T-helper 2 cell treated with Interferon-gamma antibody and Interleukin-4, amounts not matched to agents 5 μg/mL and 100 μg/mL, for 36 hours (primary cell): ENCODE data around the gene P2RX7.
"Not testable (repeated sequence)": the region's sequence is repeated elsewhere in the genome, so short reads cannot be mapped to it uniquely, and the experiment has no call there.

Experiments used
- DNase-seq: peaks from one replicate; pipeline ENCODE4 v3.0.0; 2021; ENCODE audit warnings: low spot score
- H3K27ac Mint-ChIP-seq: one replicate; pipeline ENCODE4 v1.8.0; 2021; ENCODE audit warnings: mild to moderate bottlenecking, mixed read lengths
- H3K27me3 Mint-ChIP-seq: one replicate; pipeline ENCODE4 v1.8.0; 2021; ENCODE audit warnings: low read depth, mixed read lengths
- H3K36me3 Mint-ChIP-seq: one replicate; pipeline ENCODE4 v1.8.0; 2021; ENCODE audit warnings: low read depth, mixed read lengths
- H3K4me1 Mint-ChIP-seq: one replicate; pipeline ENCODE4 v1.8.0; 2021; ENCODE audit warnings: low read depth, mixed read lengths
- H3K4me3 Mint-ChIP-seq: one replicate; pipeline ENCODE4 v1.8.0; 2022; ENCODE audit warnings: mild to moderate bottlenecking, moderate library complexity, mixed read lengths
- H3K9me3 Mint-ChIP-seq: one replicate; pipeline ENCODE4 v1.8.0; 2021; ENCODE audit warnings: mixed read lengths

The P2RX7 gene

DNA sequence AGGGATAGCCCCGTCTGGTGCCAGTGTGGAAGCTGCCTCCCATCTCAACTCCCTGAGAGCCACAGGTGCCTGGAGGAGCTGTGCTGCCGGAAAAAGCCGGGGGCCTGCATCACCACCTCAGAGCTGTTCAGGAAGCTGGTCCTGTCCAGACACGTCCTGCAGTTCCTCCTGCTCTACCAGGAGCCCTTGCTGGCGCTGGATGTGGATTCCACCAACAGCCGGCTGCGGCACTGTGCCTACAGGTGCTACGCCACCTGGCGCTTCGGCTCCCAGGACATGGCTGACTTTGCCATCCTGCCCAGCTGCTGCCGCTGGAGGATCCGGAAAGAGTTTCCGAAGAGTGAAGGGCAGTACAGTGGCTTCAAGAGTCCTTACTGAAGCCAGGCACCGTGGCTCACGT lies 51.7 kb downstream of the P2RX7 start:
- H3K4me1 Mint-ChIP-seq = peaks cover 6% of the 10 kb centered on the region
- no peak overlapping the region for H3K27ac Mint-ChIP-seq
- DNase-seq = no peak
- no peak overlapping the region for H3K4me3 Mint-ChIP-seq
- H3K9me3 Mint-ChIP-seq = no peaks in the 10 kb centered on the region
- peaks cover 10% of the 10 kb centered on the region for H3K36me3 Mint-ChIP-seq
- H3K27me3 Mint-ChIP-seq = no peaks in the 10 kb centered on the region

- no peaks in the 10 kb centered on the region for H3K9me3 Mint-ChIP-seq
- no peak for DNase-seq
- no peaks in the 10 kb centered on the region for H3K27me3 Mint-ChIP-seq
- no peak overlapping the region for H3K27ac Mint-ChIP-seq
- no peak overlapping the region for H3K4me3 Mint-ChIP-seq
- peaks cover 8% of the 10 kb centered on the region for H3K36me3 Mint-ChIP-seq
- H3K4me1 Mint-ChIP-seq = peaks cover 6% of the 10 kb centered on the region
These were observed 52.6 kb downstream of the P2RX7 start for GRCh38 chr12:121184984-121185889.

- Mint-ChIP-seq H3K4me1 (peaks cover 10% of the 10 kb centered on the region), H3K9me3 (no peaks in the 10 kb centered on the region), H3K36me3 (peaks cover 6% of the 10 kb centered on the region), H3K4me3 (no peak overlapping the region), H3K27ac (no peak overlapping the region), H3K27me3 (no peaks in the 10 kb centered on the region)
- no peak for DNase-seq
These were observed 54.1 kb downstream of the P2RX7 start for GRCh38 chr12:121186826-121187225.

DNA sequence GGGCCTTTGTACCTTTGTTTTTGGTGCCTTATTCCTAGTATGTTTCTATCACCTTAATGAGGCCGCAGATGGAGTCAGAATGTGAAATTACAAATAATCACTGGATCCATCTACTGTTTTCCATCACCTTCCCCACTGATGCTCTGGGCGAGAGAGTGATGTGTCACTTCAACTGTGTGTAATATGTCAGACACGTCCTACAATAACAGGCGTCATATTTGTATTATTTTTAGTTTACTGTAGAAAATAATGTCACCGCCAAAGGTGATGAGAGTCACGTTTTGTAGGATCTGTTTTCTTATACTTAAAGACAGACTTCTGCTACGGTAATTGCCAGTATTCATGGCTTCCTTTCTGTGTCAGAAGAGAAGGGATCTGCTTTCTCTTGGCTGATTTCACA lies 54.8 kb downstream of the P2RX7 start:
- no peaks in the 10 kb centered on the region for H3K27me3 Mint-ChIP-seq
- H3K36me3 Mint-ChIP-seq = peaks cover 1% of the 10 kb centered on the region
- H3K4me1 Mint-ChIP-seq = peaks cover 4% of the 10 kb centered on the region
- H3K4me3 Mint-ChIP-seq = no peak overlapping the region
- no peak for DNase-seq
- no peak overlapping the region for H3K27ac Mint-ChIP-seq
- no peaks in the 10 kb centered on the region for H3K9me3 Mint-ChIP-seq

- Mint-ChIP-seq H3K27me3 (no peaks in the 10 kb centered on the region), H3K36me3 (peaks cover 1% of the 10 kb centered on the region), H3K9me3 (no peaks in the 10 kb centered on the region), H3K27ac (no peak overlapping the region), H3K4me3 (no peak overlapping the region), H3K4me1 (peaks cover 6% of the 10 kb centered on the region)
- DNase-seq = no peak
These were observed 55.6 kb downstream of the P2RX7 start for GRCh38 chr12:121188227-121188626.

DNA sequence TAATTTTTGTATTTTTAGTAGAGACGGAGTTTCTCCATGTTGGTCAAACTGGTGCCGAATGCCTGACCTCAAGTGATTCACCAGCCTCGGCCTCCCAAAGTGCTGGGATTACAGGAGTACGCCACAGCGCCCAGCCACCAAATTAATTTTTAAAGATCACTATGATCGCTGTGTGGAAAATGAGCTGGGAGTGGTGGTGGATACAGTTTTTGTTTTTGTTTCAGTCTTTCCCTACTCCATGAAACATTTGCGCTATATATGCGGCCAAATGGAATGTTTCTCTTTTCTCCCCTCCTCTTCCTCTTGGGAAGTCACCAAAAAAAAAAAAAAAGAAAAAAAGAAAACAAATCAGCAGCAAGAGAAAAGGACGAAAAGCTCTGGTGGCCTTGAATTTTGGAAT lies 56.5 kb downstream of the P2RX7 start:
- no peaks in the 10 kb centered on the region for H3K9me3 Mint-ChIP-seq
- H3K4me3 Mint-ChIP-seq = no peak overlapping the region
- no peak for DNase-seq
- H3K27me3 Mint-ChIP-seq = no peaks in the 10 kb centered on the region
- peaks cover 1% of the 10 kb centered on the region for H3K36me3 Mint-ChIP-seq
- H3K4me1 Mint-ChIP-seq = peaks cover 6% of the 10 kb centered on the region
- no peak overlapping the region for H3K27ac Mint-ChIP-seq

DNA sequence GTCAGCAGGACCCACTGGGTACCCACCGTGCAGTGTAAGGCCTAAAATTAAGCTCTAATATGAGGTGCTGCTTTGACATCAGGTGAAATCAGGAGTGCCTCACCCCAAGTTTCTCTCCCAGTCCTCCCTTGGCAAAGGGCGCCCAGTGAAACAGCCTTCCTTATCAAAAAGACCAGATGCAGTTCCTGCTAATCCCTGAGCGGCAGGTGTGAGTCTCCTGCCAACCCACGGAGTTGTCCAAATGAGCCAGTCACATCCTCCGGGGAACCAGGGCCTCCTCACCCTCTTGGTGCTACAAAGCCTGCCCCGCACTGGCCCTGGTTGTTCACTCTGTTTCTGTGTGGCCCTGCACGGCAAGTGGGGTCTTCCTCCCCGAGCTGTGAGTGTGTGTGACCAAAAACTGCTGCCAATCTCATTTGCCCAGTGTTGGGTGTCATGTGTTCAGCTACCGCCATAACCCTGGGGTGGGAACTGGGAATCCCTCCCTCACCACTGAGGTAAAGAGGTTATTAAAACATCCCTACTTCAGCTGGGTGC lies 57.0 kb downstream of the P2RX7 start:
- DNase-seq = no peak
- no peak overlapping the region for H3K4me3 Mint-ChIP-seq
- H3K4me1 Mint-ChIP-seq = peaks cover 6% of the 10 kb centered on the region
- peaks cover 1% of the 10 kb centered on the region for H3K36me3 Mint-ChIP-seq
- no peaks in the 10 kb centered on the region for H3K27me3 Mint-ChIP-seq
- no peaks in the 10 kb centered on the region for H3K9me3 Mint-ChIP-seq
- H3K27ac Mint-ChIP-seq = no peak overlapping the region

DNA sequence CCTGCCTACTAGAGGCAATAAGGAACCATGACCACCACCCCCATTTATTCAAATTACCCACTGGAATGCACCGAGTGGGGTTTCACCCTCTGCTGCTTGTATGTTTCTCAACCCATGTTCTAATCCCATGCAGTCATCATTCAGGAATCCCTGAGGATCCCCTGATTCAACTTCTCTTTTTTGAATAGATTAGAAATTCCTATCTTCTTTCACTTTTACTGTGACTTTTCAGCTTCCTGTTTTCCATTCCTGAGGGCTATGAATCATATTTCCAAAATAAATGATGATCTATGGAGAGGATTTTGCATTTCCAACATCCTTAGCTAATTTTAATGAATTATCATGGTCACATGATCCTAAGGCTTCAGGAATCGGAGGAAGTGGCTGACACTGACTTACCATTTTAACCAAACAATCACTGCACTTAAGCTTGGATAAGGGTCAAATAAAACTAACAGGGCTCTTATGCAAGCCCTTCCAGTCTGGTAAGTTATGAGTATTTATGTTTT lies 57.9 kb downstream of the P2RX7 start:
- H3K4me1 Mint-ChIP-seq = peaks cover 6% of the 10 kb centered on the region
- no peak for DNase-seq
- H3K4me3 Mint-ChIP-seq = no peak overlapping the region
- H3K27me3 Mint-ChIP-seq = no peaks in the 10 kb centered on the region
- H3K36me3 Mint-ChIP-seq = peaks cover 1% of the 10 kb centered on the region
- H3K27ac Mint-ChIP-seq = no peak overlapping the region
- no peaks in the 10 kb centered on the region for H3K9me3 Mint-ChIP-seq

DNA sequence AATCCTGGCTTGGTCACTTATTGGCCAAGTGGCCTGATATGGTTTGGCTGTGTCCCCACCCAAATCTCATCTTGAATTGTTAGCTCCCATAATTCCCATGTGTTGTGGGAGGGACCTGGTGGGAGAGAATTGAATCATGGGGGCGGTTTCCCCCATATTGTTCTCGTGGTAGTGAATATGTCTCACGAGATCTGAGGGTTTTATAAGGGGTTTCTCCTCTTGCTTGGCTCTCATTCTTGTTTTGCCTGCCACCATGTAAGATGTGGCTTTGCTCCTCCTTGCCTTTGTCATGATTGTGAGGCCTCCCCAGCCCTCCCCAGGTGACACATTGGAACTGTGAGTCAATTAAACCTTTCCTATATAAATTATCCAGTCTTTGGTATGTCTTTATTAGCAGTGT lies 58.5 kb downstream of the P2RX7 start:
- Mint-ChIP-seq H3K36me3 (peaks cover 1% of the 10 kb centered on the region), H3K4me1 (peaks cover 6% of the 10 kb centered on the region), H3K27ac (no peak overlapping the region), H3K27me3 (no peaks in the 10 kb centered on the region), H3K9me3 (no peaks in the 10 kb centered on the region), H3K4me3 (no peak overlapping the region)
- DNase-seq = no peak

DNA sequence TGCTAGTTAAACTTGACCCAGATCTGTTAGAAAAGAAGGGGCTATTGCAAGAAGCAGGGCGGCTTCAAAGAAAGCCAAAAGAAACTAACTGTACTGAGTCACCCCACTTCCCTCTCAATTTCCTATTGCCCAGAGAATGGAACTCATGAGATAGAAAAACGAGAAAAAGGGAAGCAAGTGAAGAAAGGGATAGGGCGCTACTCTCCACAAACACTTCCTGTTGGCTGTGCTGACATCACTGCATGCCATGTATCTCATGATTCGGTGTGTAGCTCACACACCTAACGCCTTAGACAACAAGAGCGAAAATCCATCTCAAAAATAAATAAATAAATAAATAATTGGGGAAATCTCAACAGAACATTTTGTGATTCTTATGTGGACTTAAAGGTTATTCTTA lies 64.2 kb downstream of the P2RX7 start:
- no peak overlapping the region for H3K27ac Mint-ChIP-seq
- no peaks in the 10 kb centered on the region for H3K36me3 Mint-ChIP-seq
- no peak for DNase-seq
- no peaks in the 10 kb centered on the region for H3K27me3 Mint-ChIP-seq
- H3K9me3 Mint-ChIP-seq = no peaks in the 10 kb centered on the region
- H3K4me3 Mint-ChIP-seq = peak overlapping the region; percentile 29
- peaks cover 9% of the 10 kb centered on the region for H3K4me1 Mint-ChIP-seq

DNA sequence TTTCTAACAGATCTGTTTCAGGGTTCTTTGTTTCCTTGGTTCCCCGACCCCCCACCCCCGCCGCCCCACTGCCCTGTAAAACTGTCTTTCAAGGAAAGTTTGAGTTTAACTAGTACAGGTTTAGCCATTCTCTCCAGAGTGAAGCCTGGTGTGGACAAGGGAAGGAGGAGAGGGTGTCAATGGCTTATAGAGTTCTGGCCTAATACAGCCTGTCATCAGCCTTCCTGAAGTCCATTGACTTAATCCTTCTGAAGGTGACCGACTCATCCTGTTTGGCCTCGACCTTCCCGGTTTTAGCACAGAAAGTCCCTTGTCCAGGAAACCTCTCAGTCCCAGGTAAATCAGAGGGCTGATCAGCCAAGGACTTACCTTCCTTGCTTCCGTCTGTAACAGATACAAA lies 66.3 kb downstream of the P2RX7 start:
- H3K36me3 Mint-ChIP-seq = no peaks in the 10 kb centered on the region

GRCh38 chr12:121201140-121201539 lies 68.5 kb downstream of the P2RX7 start:
- not testable (repeated sequence) for H3K36me3 Mint-ChIP-seq, H3K27me3 Mint-ChIP-seq, DNase-seq, H3K27ac Mint-ChIP-seq, H3K9me3 Mint-ChIP-seq, H3K4me3 Mint-ChIP-seq
- peaks cover 10% of the 10 kb centered on the region for H3K4me1 Mint-ChIP-seq

More for the DNA sequence above, 66.3 kb downstream of the P2RX7 start:
- Mint-ChIP-seq H3K9me3 (no peaks in the 10 kb centered on the region), H3K4me3 (no peak overlapping the region), H3K4me1 (peaks cover 7% of the 10 kb centered on the region), H3K27me3 (peaks cover 2% of the 10 kb centered on the region), H3K27ac (no peak overlapping the region)
- DNase-seq = no peak

DNA sequence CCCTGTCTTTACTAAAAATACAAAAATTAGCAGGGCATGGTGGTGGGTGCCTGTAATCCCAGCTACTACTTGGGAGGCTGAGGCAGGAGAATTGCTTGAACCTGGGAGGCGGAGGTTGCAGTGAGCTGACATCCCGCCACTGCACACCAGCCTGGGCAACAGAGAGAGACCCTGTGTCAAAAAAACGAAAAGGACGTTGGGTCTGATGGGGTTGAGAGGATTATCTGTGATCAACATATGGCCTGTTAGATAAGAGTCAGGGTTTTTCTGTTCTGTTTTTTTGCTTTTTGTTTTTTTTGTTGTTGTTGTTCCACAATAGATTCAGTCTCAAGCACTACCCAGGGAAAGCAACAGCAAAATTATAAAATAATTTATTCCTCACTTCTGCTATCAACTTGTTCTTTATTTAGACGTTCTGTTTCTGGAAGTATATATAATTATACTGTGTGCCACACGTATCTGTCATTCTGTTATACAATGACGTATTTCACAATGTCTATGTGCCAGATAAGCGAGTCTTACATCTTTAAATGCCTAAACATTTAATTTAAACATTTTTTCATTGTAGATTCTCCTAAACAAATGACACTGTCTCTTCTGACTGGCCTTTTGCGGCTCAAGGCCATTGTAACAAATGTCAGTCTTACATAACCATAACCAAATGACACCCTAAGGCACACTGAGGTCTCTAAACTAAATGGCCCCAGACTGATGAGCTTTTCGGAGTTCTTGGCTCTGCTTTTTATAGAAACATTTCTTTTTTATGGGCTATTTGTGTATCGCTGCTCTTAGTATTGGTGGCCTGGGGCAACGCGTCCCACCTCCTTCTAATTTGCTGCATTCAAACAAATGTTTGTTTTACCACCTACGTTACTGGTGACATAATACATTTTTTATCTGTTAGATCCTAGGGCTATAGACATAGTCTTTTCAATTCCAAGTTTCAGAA lies 70.0 kb downstream of the P2RX7 start:
- Mint-ChIP-seq H3K27me3 (peaks cover 3% of the 10 kb centered on the region), H3K4me3 (no peak overlapping the region), H3K4me1 (peaks cover 3% of the 10 kb centered on the region), H3K9me3 (no peaks in the 10 kb centered on the region), H3K27ac (no peak overlapping the region), H3K36me3 (no peaks in the 10 kb centered on the region)
- no peak for DNase-seq

DNA sequence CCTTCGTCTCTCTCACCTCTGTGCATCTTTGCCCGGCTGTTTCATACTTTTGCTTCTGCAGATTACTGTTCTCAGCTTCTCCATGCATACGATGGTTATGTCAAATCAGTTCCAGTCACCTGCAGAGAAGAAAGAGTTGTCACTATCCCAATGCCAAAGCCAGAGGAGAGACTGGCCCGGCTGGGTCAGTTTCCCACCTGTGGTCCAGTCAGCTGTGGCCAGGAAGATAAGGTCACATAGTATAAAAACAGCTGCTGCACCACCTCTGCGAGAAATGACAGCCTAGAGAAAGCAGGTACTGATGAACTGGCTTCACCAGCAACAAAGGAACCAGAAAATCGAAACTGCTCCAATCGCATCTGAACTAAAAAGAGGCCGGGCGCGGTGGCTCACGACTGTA lies 70.8 kb downstream of the P2RX7 start:
- H3K36me3 Mint-ChIP-seq = no peaks in the 10 kb centered on the region
- H3K4me1 Mint-ChIP-seq = peaks cover 6% of the 10 kb centered on the region
- DNase-seq = no peak
- no peak overlapping the region for H3K4me3 Mint-ChIP-seq
- no peak overlapping the region for H3K27ac Mint-ChIP-seq
- H3K27me3 Mint-ChIP-seq = peaks cover 4% of the 10 kb centered on the region
- no peaks in the 10 kb centered on the region for H3K9me3 Mint-ChIP-seq
